Measurements from ENCODE around the gene ZNF219.

GRCh38 chr14:21075719-21076437, 22.6 kb downstream of the ZNF219 start:
- no peak for TF ChIP-seq CTCF (IDR thresholded peaks at IDR 0.05)
- TF ChIP-seq POLR2AphosphoS5 (IDR thresholded peaks at IDR 0.05), result no peak
